Fibroblast of the aortic adventitia (primary cell): Measurements from ENCODE around the gene ATG2A. TPM values are rescaled to one million over a fixed set of nuclear protein-coding genes. Genes with fewer than 3 reads are reported as not detected.

ENCODE experiments used
- DNase-seq: peaks from one replicate; pipeline ENCODE4 v3.0.0-alpha.2; 2010; ENCODE audit warnings: low read depth
- H3K4me3 ChIP-seq: 2 replicates; pipeline ENCODE4 v1.5.1; 2011; ENCODE audit warnings: low read depth, mild to moderate bottlenecking, control low read depth, low read length, moderate library complexity
- total RNA-seq: library from RNA; depleted of rRNA; stranded (reverse); fragments of >200 nt; gene quantifications from 2 replicates; pipeline ENCODE4 v1.2.3, GENCODE V29; 2012; ENCODE audit warnings: low replicate concordance
- TF ChIP-seq, protein P1 (sequence below): IDR thresholded peaks from 2 replicates; pipeline ENCODE4 v1.5.1; 2011; ENCODE audit warnings: mild to moderate bottlenecking, low read length, control low read depth, inconsistent platforms; ENCODE audit not compliant: insufficient read depth

Gene ATG2A
- total RNA-seq, 1 donor, result 18.8 TPM

DNA sequence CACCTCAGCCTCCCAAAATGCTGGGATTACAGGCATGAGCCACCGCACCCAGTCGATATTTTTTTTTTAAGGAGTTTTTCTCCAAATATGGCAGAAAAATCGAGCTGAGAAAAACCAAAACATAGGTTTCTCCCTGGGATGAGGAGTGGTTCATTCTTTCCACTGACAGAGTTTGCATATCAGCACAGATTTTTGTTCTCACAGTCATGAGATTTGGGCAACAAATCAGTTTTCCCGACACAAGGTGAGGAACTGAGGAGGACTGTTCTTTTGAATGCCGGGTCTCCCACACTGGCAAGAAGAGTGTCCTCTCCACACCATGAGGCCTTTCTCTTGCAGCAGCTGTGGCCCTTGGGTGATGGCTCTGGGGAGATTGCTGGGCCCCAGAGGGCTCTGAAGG lies 34.8 kb downstream of the ATG2A start:
- DNase-seq, result peak; percentile 22
- TF ChIP-seq, protein P1, sequence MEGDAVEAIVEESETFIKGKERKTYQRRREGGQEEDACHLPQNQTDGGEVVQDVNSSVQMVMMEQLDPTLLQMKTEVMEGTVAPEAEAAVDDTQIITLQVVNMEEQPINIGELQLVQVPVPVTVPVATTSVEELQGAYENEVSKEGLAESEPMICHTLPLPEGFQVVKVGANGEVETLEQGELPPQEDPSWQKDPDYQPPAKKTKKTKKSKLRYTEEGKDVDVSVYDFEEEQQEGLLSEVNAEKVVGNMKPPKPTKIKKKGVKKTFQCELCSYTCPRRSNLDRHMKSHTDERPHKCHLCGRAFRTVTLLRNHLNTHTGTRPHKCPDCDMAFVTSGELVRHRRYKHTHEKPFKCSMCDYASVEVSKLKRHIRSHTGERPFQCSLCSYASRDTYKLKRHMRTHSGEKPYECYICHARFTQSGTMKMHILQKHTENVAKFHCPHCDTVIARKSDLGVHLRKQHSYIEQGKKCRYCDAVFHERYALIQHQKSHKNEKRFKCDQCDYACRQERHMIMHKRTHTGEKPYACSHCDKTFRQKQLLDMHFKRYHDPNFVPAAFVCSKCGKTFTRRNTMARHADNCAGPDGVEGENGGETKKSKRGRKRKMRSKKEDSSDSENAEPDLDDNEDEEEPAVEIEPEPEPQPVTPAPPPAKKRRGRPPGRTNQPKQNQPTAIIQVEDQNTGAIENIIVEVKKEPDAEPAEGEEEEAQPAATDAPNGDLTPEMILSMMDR, result no peak
- no peak overlapping the region for H3K4me3 ChIP-seq

DNA sequence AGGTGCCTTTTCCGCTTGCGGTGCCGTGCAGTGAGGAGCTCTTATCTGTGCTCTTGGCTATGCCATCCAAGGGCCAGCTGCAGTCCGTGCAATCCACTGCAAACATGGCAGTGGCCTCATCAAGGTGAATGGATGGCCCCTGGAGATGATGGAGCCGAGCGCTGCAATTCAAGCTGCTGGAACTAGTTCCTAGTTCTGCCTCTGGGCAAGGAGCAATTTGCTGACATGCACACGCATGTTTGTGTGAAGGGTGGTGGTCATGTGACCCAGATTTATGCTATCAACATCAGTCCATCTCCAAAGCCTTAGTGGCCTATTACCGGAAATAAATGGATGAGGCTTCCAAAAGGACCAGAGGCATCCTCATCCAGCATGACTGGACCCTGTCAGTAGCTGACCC lies 35.5 kb downstream of the ATG2A start:
- no peak overlapping the region for H3K4me3 ChIP-seq
- TF ChIP-seq, protein P1, result no peak

DNA sequence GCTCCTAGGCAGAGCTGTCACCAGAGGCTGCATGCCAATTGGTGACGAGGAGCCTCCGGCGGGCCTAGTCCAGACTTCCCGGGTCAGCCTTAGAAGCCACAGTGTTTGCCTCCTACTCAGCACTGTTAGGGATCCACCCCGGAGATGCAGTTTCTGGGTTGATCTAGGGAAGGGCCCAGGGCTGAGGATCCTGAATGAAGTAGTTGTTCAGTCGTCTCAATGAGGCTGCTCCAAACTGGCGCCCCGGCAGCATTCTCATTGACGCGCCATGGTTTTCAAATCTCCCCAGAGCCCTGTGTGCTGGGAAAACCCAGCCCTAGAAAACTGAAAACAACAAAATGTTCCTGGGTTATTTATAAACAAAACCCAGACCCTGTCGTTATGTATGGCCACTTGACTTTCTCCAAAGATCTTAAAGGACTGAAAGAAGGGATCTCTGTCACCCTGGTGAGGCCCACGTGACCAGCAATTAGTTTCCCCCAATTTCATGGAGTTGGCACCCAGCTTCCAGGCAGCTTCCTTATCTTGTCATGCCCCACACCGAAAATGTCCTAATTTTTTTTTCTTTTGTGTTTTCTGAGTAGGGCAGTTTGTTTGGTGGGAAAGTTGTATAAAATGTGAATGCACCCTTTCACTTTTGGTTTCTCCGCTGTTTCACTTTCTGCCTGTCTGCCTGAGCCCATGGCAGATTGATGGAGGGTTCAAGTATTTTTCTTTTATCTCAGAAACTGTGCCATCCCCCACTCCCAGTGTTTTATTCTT lies 36.6 kb downstream of the ATG2A start:
- H3K4me3 ChIP-seq, result no peak overlapping the region
- no peak for DNase-seq
- TF ChIP-seq, protein P1, result no peak

More for the DNA sequence above, 35.5 kb downstream of the ATG2A start:
- DNase-seq, result no peak

DNA sequence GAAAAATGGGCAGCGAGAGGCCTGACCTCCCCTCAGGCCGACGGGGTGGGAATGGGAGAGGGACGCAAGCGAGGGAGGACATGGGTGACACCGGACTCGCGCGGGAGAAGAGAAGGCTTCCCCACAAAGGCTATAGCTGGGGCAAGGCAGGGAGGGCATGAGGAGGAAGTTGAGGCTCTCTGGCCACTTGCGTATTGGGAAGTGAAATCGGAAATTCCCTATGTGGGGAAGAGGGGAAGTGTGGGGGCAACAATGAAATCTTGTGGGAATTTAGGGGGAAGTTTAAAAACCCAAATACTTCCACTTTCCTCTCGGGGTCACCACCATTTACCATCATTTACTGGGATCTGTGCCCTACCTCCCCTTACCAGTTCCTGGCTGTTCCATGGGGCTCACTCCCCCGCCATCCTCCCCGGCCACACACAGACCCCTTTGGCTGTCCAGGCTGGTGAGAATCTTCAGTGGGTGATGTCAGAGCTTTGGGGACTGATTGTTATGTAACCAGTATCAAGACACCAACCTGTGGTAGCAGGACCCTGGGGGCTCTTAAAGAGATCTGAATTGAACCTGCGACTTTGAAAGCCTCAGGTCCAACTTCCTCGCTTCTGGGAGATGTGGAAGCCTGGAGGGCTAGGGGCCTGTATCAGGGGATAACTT lies 37.6 kb downstream of the ATG2A start:
- peak overlapping the region; percentile 80 for H3K4me3 ChIP-seq
- DNase-seq, result no peak
- TF ChIP-seq, protein P1, result no peak

DNA sequence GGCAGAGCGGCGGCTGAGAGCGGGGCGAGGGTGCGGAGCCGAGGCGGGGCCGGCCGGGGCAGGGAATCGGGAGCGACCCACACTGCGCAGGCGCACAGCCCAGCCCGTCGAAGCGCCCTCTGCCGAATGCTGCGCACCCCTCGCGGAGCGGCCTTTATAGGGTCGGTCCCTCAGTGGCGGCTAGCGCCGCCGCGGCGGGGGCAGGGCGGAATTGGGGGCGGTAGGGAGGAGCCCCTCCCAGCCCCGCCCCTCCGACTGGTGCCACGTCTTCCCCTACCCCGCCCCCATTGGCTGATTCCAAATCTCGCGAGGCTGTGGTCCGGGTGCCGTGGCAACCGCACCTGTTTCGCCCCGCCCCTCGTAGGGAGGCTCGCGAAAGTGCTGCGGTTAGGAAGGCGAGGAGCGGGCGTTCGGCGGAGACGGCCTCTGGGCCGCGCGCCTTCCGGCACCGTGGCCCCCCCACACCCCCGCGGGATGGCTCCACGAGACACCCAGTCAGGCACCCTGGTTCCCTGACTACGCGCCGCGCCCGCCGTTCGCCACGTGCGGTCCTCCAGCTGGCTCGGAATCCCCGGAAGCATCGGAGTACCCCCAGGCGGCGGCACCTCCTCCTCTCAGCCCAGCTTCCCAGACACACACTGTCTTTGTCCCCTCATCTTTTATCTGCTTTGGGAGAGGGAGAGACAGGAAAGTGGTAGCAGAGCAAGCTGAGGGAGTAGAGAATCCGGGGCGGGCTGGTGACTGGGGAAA lies 38.3 kb downstream of the ATG2A start, which contains the start of gene EHD1:
EHD1 (minus strand) TSS at position 128 of the 750 bp plus-strand sequence. CDS start 157 bp downstream, outside the sequence.
- TF ChIP-seq, protein P1, result peak; percentile 57

DNA sequence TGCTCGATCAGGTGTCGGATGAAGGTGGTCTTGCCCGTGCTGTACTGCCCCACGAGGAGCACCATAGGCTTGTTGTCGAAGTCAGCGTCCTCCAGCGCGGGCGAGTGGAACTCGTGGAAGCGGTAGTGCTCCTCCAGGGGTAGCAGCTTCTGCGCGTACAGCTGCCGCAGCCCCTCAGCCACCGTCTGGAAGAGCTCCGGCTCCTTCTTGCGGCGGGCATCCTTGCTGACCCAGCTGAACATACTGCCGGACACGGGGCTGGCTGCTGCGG lies 38.9 kb downstream of the ATG2A start:
- no peak for DNase-seq
- H3K4me3 ChIP-seq, result peak overlapping the region; percentile 97
- TF ChIP-seq, protein P1, result peak; percentile 14

More for the DNA sequence above, 38.3 kb downstream of the ATG2A start, which contains the start of gene EHD1:
- peak within 1 kb of the TSS; percentile 97 for H3K4me3 ChIP-seq
- DNase-seq, result peak; percentile 96
